K562 (cell line): ENCODE results near the gene LIAS. TPM values are rescaled to one million over a fixed set of nuclear protein-coding genes. Genes with fewer than 3 reads are reported as not detected.

Experiments used
- ATF2 ChIP-seq: sonication (generic); formaldehyde crosslinking; IDR thresholded peaks from 2 replicates; pipeline ENCODE4 v1.8.1; 2022; ENCODE audit warnings: missing genetic modification reagents
- CEBPG ChIP-seq, 3 experiments: fragments of 200-800 bp in 1 of 3; sonication (Bioruptor generic) in 1 of 3; sonication (generic) in 1 of 3; formaldehyde crosslinking in 1 of 3; IDR thresholded peaks in 2 of 3; conservative IDR thresholded peaks in 1 of 3; 2 replicates each; pipeline versions ENCODE4 v1.6.1 to v1.8.0; 2016 to 2022; ENCODE audit warnings: missing compliant biosample characterization in 2 of 3, missing genetic modification characterization in 2 of 3, mild to moderate bottlenecking in 1 of 3, missing genetic modification reagents in 1 of 3
- ETS1 ChIP-seq: conservative IDR thresholded peaks from 2 replicates; pipeline ENCODE4 v1.6.1; 2011; ENCODE audit warnings: low read depth, mild to moderate bottlenecking, low read length; ENCODE audit not compliant: control insufficient read depth
- FOS ChIP-seq: IDR thresholded peaks from 3 replicates; pipeline ENCODE4 v1.6.1; 2011; ENCODE audit not compliant: insufficient read length; ENCODE audit errors: extremely low read depth
- FOXK1 ChIP-seq: sonication (generic); formaldehyde crosslinking; IDR thresholded peaks from 2 replicates; pipeline ENCODE4 v1.8.0; 2022; ENCODE audit warnings: missing genetic modification reagents, mild to moderate bottlenecking, borderline replicate concordance
- HBP1 ChIP-seq: fragments of 450-650 bp; formaldehyde crosslinking; IDR thresholded peaks from 2 replicates; pipeline ENCODE4 v1.4.0; 2022; ENCODE audit warnings: missing genetic modification characterization
- RCOR1 ChIP-seq, 2 experiments: IDR thresholded peaks; 2 replicates each; pipeline ENCODE4 v1.6.1; 2012; ENCODE audit warnings: low read depth in 2 of 2, low read length in 2 of 2, borderline replicate concordance in 1 of 2, improper control_type of control experiment in 1 of 2
- SIRT6 ChIP-seq: IDR thresholded peaks from one replicate; pipeline ENCODE4 v1.6.1; 2012; ENCODE audit warnings: low read depth, mild to moderate bottlenecking, control low read depth, inconsistent platforms, low read length, moderate library complexity
- TFAM ChIP-seq: fragments of 250-450 bp; sonication (Bioruptor Pico); conservative IDR thresholded peaks from 2 replicates; pipeline ENCODE4 v1.5.0; 2021; ENCODE audit warnings: mild to moderate bottlenecking, moderate library complexity
- TOE1 ChIP-seq, 2 experiments: fragments of 450-650 bp in 1 of 2; sonication (generic) in 1 of 2; formaldehyde crosslinking in 1 of 2; IDR thresholded peaks; 2 replicates each; pipeline versions ENCODE4 v1.7.1 to v1.8.0; 2016 to 2022; ENCODE audit warnings: borderline replicate concordance in 2 of 2, mild to moderate bottlenecking in 2 of 2, antibody characterized with exemption in 1 of 2, inconsistent platforms in 1 of 2, low read depth in 1 of 2, missing genetic modification reagents in 1 of 2, moderate library complexity in 1 of 2
- polyA plus RNA-seq, 8 experiments: library from polyadenylated mRNA; depleted of rRNA in 4 of 8; stranded (reverse) in 5 of 8; unstranded in 3 of 8; fragments of >200 nt; fragmentation: Nextera tagmentation in 2 of 8; fragmentation: Illumina TruSeq in 1 of 8; extraction: Ambion mirVana in 2 of 8; extraction: Trizol in 1 of 8; gene quantifications; 2 replicates each; pipeline versions ENCODE4 v1.2.1 to v1.2.3, GENCODE V29; 2011 to 2014; ENCODE audit warnings: inconsistent platforms in 1 of 8, missing spikeins in 1 of 8
- total RNA-seq, 7 experiments: library from RNA; depleted of rRNA in 6 of 7; stranded (reverse); fragments of >200 nt in 6 of 7; fragmentation: Illumina TruSeq in 2 of 7; extraction: Trizol in 2 of 7; gene quantifications; 2 replicates each; pipeline versions ENCODE4 v1.2.1 to v1.2.3, GENCODE V29; 2011 to 2021; ENCODE audit warnings: low replicate concordance in 1 of 7

The LIAS gene
- total and polyA plus RNA-seq, 9 of the 15 experiments (the other 6 are each of a cell fraction or from before 2014, with no cell fraction given): 21.9 to 57.1 (median 42.1) TPM

- TF ChIP-seq CEBPG (CRISPR knock-in tag; IDR thresholded peaks at IDR 0.05) (no peak), CEBPG (tag; conservative IDR thresholded peaks at IDR 0.05 in 1 of 2, IDR thresholded peaks at IDR 0.05 in 1 of 2) (no peak), ETS1 (no peak), FOXK1 (CRISPR knock-in tag) (no peak), TFAM (CRISPR knock-in tag) (no peak), FOS (no peak), ATF2 (CRISPR knock-in tag) (no peak), HBP1 (CRISPR knock-in tag) (no peak), SIRT6 (no peak), RCOR1 (IDR thresholded peaks at IDR 0.05; ENCODE audit: borderline replicate concordance in 1 of 2, low read depth in 2 of 2, low read length in 2 of 2) (no peak), TOE1 (IDR thresholded peaks at IDR 0.05; ENCODE audit: borderline replicate concordance) (no peak), TOE1 (CRISPR knock-in tag; IDR thresholded peaks at IDR 0.05; ENCODE audit: borderline replicate concordance, low read depth) (no peak)
Observed at GRCh38 chr4:39504538-39504937, 45.7 kb downstream of the LIAS start (continued).
